DND-41 (cell line): ENCODE data around the gene FAM13A.

Experiments
- ATAC-seq: fragments of 200-7000 bp; cut with Tn5 transposase; 3 replicates; pipeline ENCODE4 v1.9.1; 2021; ENCODE audit warnings: low read depth; ENCODE audit not compliant: insufficient read depth
- DNase-seq: peaks from one replicate; pipeline ENCODE4 v3.0.0-alpha.2; 2020
- H2AFZ ChIP-seq: 2 replicates; pipeline ENCODE4 v1.6.0; 2012; ENCODE audit warnings: low read depth, low read length
- H3K27ac ChIP-seq: 2 replicates; pipeline ENCODE4 v1.5.1; 2012; ENCODE audit warnings: low read length, inconsistent platforms
- H3K27me3 ChIP-seq: fragments of 200-600 bp; sonication (generic); 2 replicates; pipeline ENCODE4 v1.6.0; 2012; ENCODE audit warnings: low read length, mild to moderate bottlenecking, inconsistent platforms; ENCODE audit not compliant: insufficient read depth, poor library complexity
- H3K36me3 ChIP-seq: 2 replicates; pipeline ENCODE4 v1.5.1; 2012; ENCODE audit warnings: low read length, inconsistent platforms; ENCODE audit not compliant: insufficient read depth
- H3K4me1 ChIP-seq: 2 replicates; pipeline ENCODE4 v1.5.1; 2012; ENCODE audit warnings: mild to moderate bottlenecking, low read length; ENCODE audit not compliant: insufficient read depth
- H3K4me2 ChIP-seq: 2 replicates; pipeline ENCODE4 v1.6.0; 2012; ENCODE audit warnings: mild to moderate bottlenecking, moderate library complexity, low read length, inconsistent platforms; ENCODE audit not compliant: insufficient read depth
- H3K4me3 ChIP-seq, 2 experiments: fragments of 200-600 bp in 1 of 2; shearing (Covaris generic) in 1 of 2; 2 replicates each; pipeline ENCODE4 v1.5.1; 2012 to 2016; ENCODE audit warnings: inconsistent platforms in 2 of 2, low read length in 2 of 2, mild to moderate bottlenecking in 2 of 2, low read depth in 1 of 2, moderate library complexity in 1 of 2
- H3K79me2 ChIP-seq: 2 replicates; pipeline ENCODE4 v1.6.0; 2012; ENCODE audit warnings: low read length, inconsistent platforms; ENCODE audit not compliant: insufficient read depth
- H3K9ac ChIP-seq: 2 replicates; pipeline ENCODE4 v1.6.0; 2012; ENCODE audit warnings: low read depth, mild to moderate bottlenecking, inconsistent platforms, low read length, moderate library complexity
- H3K9me3 ChIP-seq: 2 replicates; pipeline ENCODE4 v1.5.1; 2012; ENCODE audit warnings: low read length, moderate library complexity, mild to moderate bottlenecking, inconsistent platforms; ENCODE audit not compliant: insufficient read depth, severe bottlenecking
- H4K20me1 ChIP-seq: 2 replicates; pipeline ENCODE4 v1.6.0; 2012; ENCODE audit warnings: low read length; ENCODE audit not compliant: insufficient read depth
- CTCF ChIP-seq: IDR thresholded peaks from 2 replicates; pipeline ENCODE4 v1.5.1; 2012; ENCODE audit warnings: borderline replicate concordance, low read length, moderate library complexity, mild to moderate bottlenecking; ENCODE audit not compliant: poor library complexity, severe bottlenecking; ENCODE audit errors: extremely low read depth
- EZH2 ChIP-seq: IDR thresholded peaks from 3 replicates; pipeline ENCODE4 v1.6.1; 2012; ENCODE audit warnings: borderline replicate concordance, low read depth, mild to moderate bottlenecking, moderate library complexity, low read length, inconsistent platforms; ENCODE audit not compliant: severe bottlenecking

The FAM13A gene

GRCh38 chr4:88960576-88960975 lies 96.4 kb downstream of the FAM13A start:
- ATAC-seq: no peak
- TF ChIP-seq CTCF: no peak
- no peak for TF ChIP-seq EZH2
- Histone ChIP-seq H3K27ac (no peak overlapping the region), H3K9me3 (no peaks in the 10 kb centered on the region), H3K9ac (no peak overlapping the region), H3K79me2 (no peaks in the 10 kb centered on the region), H4K20me1 (no peaks in the 10 kb centered on the region), H3K36me3 (no peaks in the 10 kb centered on the region), H3K4me2 (no peak overlapping the region), H3K27me3 (no peaks in the 10 kb centered on the region), H3K4me1 (no peaks in the 10 kb centered on the region), H2AFZ (no peak overlapping the region), H3K4me3 (no peak overlapping the region)
- DNase-seq: no peak

GRCh38 chr4:88958080-88958479 lies 98.9 kb downstream of the FAM13A start:
- no peak for ATAC-seq
- H3K27me3 ChIP-seq: no peaks in the 10 kb centered on the region
- DNase-seq: no peak
- TF ChIP-seq EZH2 (no peak), CTCF (no peak)
- no peaks in the 10 kb centered on the region for H4K20me1 ChIP-seq
- H3K79me2 ChIP-seq: no peaks in the 10 kb centered on the region
- H3K9me3 ChIP-seq: no peaks in the 10 kb centered on the region
- H3K4me1 ChIP-seq: no peaks in the 10 kb centered on the region
- H3K4me2 ChIP-seq: no peak overlapping the region
- no peak overlapping the region for H3K27ac ChIP-seq
- H3K9ac ChIP-seq: no peak overlapping the region
- H3K4me3 ChIP-seq: no peak overlapping the region
- H3K36me3 ChIP-seq: no peaks in the 10 kb centered on the region
- no peak overlapping the region for H2AFZ ChIP-seq

GRCh38 chr4:88957570-88957969 lies 99.4 kb downstream of the FAM13A start:
- no peak overlapping the region for H2AFZ ChIP-seq
- no peaks in the 10 kb centered on the region for H3K79me2 ChIP-seq
- H3K9ac ChIP-seq: no peak overlapping the region
- no peak overlapping the region for H3K4me2 ChIP-seq
- H3K27me3 ChIP-seq: no peaks in the 10 kb centered on the region
- no peak overlapping the region for H3K4me3 ChIP-seq
- H3K9me3 ChIP-seq: no peaks in the 10 kb centered on the region
- no peaks in the 10 kb centered on the region for H4K20me1 ChIP-seq
- H3K27ac ChIP-seq: no peak overlapping the region
- no peaks in the 10 kb centered on the region for H3K36me3 ChIP-seq
- no peaks in the 10 kb centered on the region for H3K4me1 ChIP-seq
- TF ChIP-seq EZH2: no peak
- no peak for TF ChIP-seq CTCF
- ATAC-seq: no peak
- DNase-seq: no peak
